CD4-positive, alpha-beta T cell (primary cell): ENCODE data around the gene STRAP. TPM values are rescaled to one million over a fixed set of nuclear protein-coding genes. Genes with fewer than 3 reads are reported as not detected.

Experiments
- ATAC-seq: fragments of 200-7000 bp; cut with Tn5 transposase; one replicate; pipeline ENCODE4 v1.10.0; 2022; ENCODE audit warnings: mild to moderate bottlenecking; ENCODE audit not compliant: poor library complexity
- CTCF ChIA-PET: fragments of 350-600 bp; sonication (Branson Sonifier 250); formaldehyde crosslinking; loops from one replicate; lab custom pipeline; 2021; ENCODE audit warnings: antibody characterized with exemption, inconsistent platforms; lab: Charles Lee
- POLR2A ChIA-PET: fragments of 350-600 bp; sonication (Branson Sonifier 250); formaldehyde crosslinking; loops from one replicate; lab custom pipeline; 2021; ENCODE audit warnings: antibody characterized with exemption, inconsistent platforms; lab: Charles Lee
- DNase-seq, 14 experiments: peaks; one replicate each; pipeline ENCODE4 v3.0.0-alpha.2; 2013 to 2020; ENCODE audit warnings: mixed read lengths in 2 of 14
- H3K27ac ChIP-seq, 2 donors: one replicate each; pipeline versions ENCODE4 v1.5.1 to v1.7.0; 2013; ENCODE audit warnings: low read length in 2 of 2, low read depth in 1 of 2, mild to moderate bottlenecking in 1 of 2
- H3K27me3 ChIP-seq, 2 experiments: 1 replicate in 1 of 2; 2 replicates in 1 of 2; pipeline versions ENCODE4 v1.6.1 to v1.7.0; 2013; ENCODE audit warnings: low read length in 2 of 2, control low read depth in 1 of 2, mild to moderate bottlenecking in 1 of 2, moderate library complexity in 1 of 2; ENCODE audit not compliant: insufficient read depth in 2 of 2, control insufficient read depth in 1 of 2
- H3K36me3 ChIP-seq: one replicate; pipeline ENCODE4 v1.6.1; 2013; ENCODE audit warnings: low read length, control low read depth; ENCODE audit not compliant: insufficient read depth
- H3K4me1 ChIP-seq: one replicate; pipeline ENCODE4 v1.6.1; 2013; ENCODE audit warnings: low read length, control low read depth; ENCODE audit not compliant: insufficient read depth
- H3K4me3 ChIP-seq: one replicate; pipeline ENCODE4 v1.5.1; 2013; ENCODE audit warnings: mild to moderate bottlenecking, low read length, moderate library complexity
- H3K9me3 ChIP-seq, 2 experiments: 1 replicate in 1 of 2; 2 replicates in 1 of 2; pipeline versions ENCODE4 v1.6.1 to v1.7.0; 2013; ENCODE audit warnings: low read length in 2 of 2, mild to moderate bottlenecking in 2 of 2, control low read depth in 1 of 2, moderate library complexity in 1 of 2; ENCODE audit not compliant: control insufficient read depth in 1 of 2, insufficient read depth in 1 of 2
- H3K27ac Mint-ChIP-seq: one replicate; pipeline ENCODE4 v1.8.0; 2020; ENCODE audit warnings: mixed read lengths
- H3K27me3 Mint-ChIP-seq: one replicate; pipeline ENCODE4 v1.8.0; 2021; ENCODE audit warnings: mixed read lengths
- H3K36me3 Mint-ChIP-seq: one replicate; pipeline ENCODE4 v1.8.0; 2021; ENCODE audit warnings: low read depth, mixed read lengths
- H3K4me1 Mint-ChIP-seq: one replicate; pipeline ENCODE4 v1.8.0; 2021; ENCODE audit warnings: low read depth, mixed read lengths
- H3K4me3 Mint-ChIP-seq: one replicate; pipeline ENCODE4 v1.8.0; 2020; ENCODE audit warnings: mild to moderate bottlenecking, mixed read lengths
- H3K9me3 Mint-ChIP-seq: one replicate; pipeline ENCODE4 v1.8.0; 2020; ENCODE audit warnings: mixed read lengths
- CTCF ChIP-seq: fragments of 200-600 bp; IDR thresholded peaks from one replicate; pipeline ENCODE4 v1.8.0; 2022; ENCODE audit warnings: antibody characterized with exemption, mild to moderate bottlenecking
- intact Hi-C, 2 experiments: fragments of 100-400 bp; cut with DNase I in 1 of 2; cut with micrococcal nuclease in 1 of 2; formaldehyde crosslinking; loops; one replicate each; pipeline versions ENCODE4 v1.15.1 to v1.9.0; 2023 to 2025; cut with DNase I, micrococcal nuclease
- total RNA-seq, 174 experiments: library from RNA in 2 of 174; stranded (reverse) in 2 of 174; gene quantifications; one replicate each; pipeline ENCODE4 v1.2.3 and lab custom pipeline; 2021 to 2026

Gene STRAP
- total RNA-seq, 2 experiments from 2014 or later, result 138 to 140 TPM

- ChIA-PET POLR2A (interaction anchor here (0.8 kb wide), 1 partner anchor 10 kb away, joined by 3 read pairs; no protein-coding TSS in a partner anchor), CTCF (interaction anchor here (1.7 kb wide), 1 partner anchor 10 kb away, joined by 6 read pairs; no protein-coding TSS in a partner anchor)
- no peaks in the 10 kb centered on the region for H3K9me3 ChIP-seq
- TF ChIP-seq CTCF, result no peak
- no peak for ATAC-seq
- peaks cover 19% of the 10 kb centered on the region for H3K4me1 Mint-ChIP-seq
- no peaks in the 10 kb centered on the region for H3K9me3 Mint-ChIP-seq
- no peak overlapping the region for H3K27ac Mint-ChIP-seq
- intact Hi-C loops, result no loop called here
- H3K4me1 ChIP-seq, result no peaks in the 10 kb centered on the region
- no peak overlapping the region for H3K4me3 Mint-ChIP-seq
- no peak overlapping the region for H3K27ac ChIP-seq
- no peak for DNase-seq
- H3K4me3 ChIP-seq, result no peak overlapping the region
- peaks cover 81% of the 10 kb centered on the region for H3K36me3 Mint-ChIP-seq
- H3K36me3 ChIP-seq, result peaks cover 54% of the 10 kb centered on the region
- no peaks in the 10 kb centered on the region for H3K27me3 Mint-ChIP-seq
- H3K27me3 ChIP-seq, result no peaks in the 10 kb centered on the region
These were observed 11.1 kb downstream of the STRAP start for GRCh38 chr12:15893260-15893659.

DNA sequence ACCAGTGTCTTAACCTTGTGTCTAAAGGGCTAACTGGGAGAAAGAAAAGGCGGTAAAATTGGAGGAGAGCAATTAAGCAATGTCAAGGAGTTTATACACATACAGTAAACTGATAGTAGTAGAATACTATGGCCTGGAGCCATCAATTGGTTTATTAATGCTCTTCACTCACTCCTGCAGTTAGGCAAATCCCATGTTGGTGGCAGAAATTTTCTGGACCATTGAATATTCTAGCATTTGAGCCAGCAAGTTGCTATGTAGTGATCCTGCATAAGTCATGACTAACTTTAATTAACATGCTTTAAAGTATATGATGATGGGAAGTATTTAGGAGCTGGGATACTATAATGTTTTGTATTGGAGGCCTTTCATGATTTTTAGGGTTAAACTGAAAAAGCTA lies 14.7 kb downstream of the STRAP start:
- Mint-ChIP-seq H3K27ac (no peak overlapping the region), H3K4me3 (no peak overlapping the region), H3K4me1 (peaks cover 7% of the 10 kb centered on the region), H3K36me3 (peaks cover 78% of the 10 kb centered on the region), H3K27me3 (no peaks in the 10 kb centered on the region), H3K9me3 (no peaks in the 10 kb centered on the region)
- ATAC-seq, result no peak
- Histone ChIP-seq H3K4me3 (no peak overlapping the region), H3K36me3 (peaks cover 73% of the 10 kb centered on the region), H3K4me1 (no peaks in the 10 kb centered on the region), H3K27me3 (no peaks in the 10 kb centered on the region), H3K9me3 (no peaks in the 10 kb centered on the region), H3K27ac (no peak overlapping the region)
- CTCF ChIA-PET, result interaction anchor here (1.0 to 1.2 kb wide), 2 partner anchors 13 to 14 kb away, joined by 3 to 5 read pairs; no protein-coding TSS in a partner anchor
- no peak for DNase-seq
- TF ChIP-seq CTCF, result no peak
- intact Hi-C loops, result no loop called here
- POLR2A ChIA-PET, result interaction anchor here (3.2 kb wide), 1 partner anchor 14 kb away, joined by 18 read pairs; the partner anchor contains the start of gene DERA

- Histone ChIP-seq H3K9me3 (no peaks in the 10 kb centered on the region), H3K4me3 (no peak overlapping the region), H3K4me1 (no peaks in the 10 kb centered on the region), H3K27ac (no peak overlapping the region), H3K27me3 (no peaks in the 10 kb centered on the region), H3K36me3 (peaks cover 77% of the 10 kb centered on the region)
- H3K4me3 Mint-ChIP-seq, result no peak overlapping the region
- ChIA-PET CTCF (interaction anchor here (1.0 to 1.2 kb wide), 3 partner anchors 13 to 307 kb away, joined by 3 to 5 read pairs (median 4); no protein-coding TSS in a partner anchor), POLR2A (interaction anchor here (0.7 to 3.2 kb wide), 2 partner anchors 13 to 220 kb away, joined by 4 to 18 read pairs; partner anchors contain the start of gene DERA)
- intact Hi-C loops, result no loop called here
- H3K27me3 Mint-ChIP-seq, result no peaks in the 10 kb centered on the region
- no peaks in the 10 kb centered on the region for H3K9me3 Mint-ChIP-seq
- TF ChIP-seq CTCF, result no peak
- peaks cover 7% of the 10 kb centered on the region for H3K4me1 Mint-ChIP-seq
- no peak for DNase-seq
- no peak for ATAC-seq
- H3K36me3 Mint-ChIP-seq, result peaks cover 74% of the 10 kb centered on the region
- H3K27ac Mint-ChIP-seq, result no peak overlapping the region
These were observed 15.2 kb downstream of the STRAP start for GRCh38 chr12:15897433-15897832.
